ENCODE measurements around the gene SCD5.

Gene SCD5

GRCh38 chr4:82758701-82759685 lies 39.6 kb downstream of the SCD5 start:
- DNase-seq, result no peak

- DNase-seq, result no peak
Observed at GRCh38 chr4:82756061-82756460, 42.5 kb downstream of the SCD5 start.

- no peak for DNase-seq
Observed at GRCh38 chr4:82755650-82756049, 42.9 kb downstream of the SCD5 start.

- DNase-seq, result no peak
Observed at GRCh38 chr4:82754513-82755165, 44.0 kb downstream of the SCD5 start.

- DNase-seq, result no peak
Observed at GRCh38 chr4:82753725-82754410, 44.7 kb downstream of the SCD5 start.

GRCh38 chr4:82753238-82753637 lies 45.4 kb downstream of the SCD5 start:
- no peak for DNase-seq

- DNase-seq, result no peak
Observed at GRCh38 chr4:82748810-82749470, 49.7 kb downstream of the SCD5 start.

- no peak for DNase-seq
Observed at GRCh38 chr4:82747686-82748575, 50.7 kb downstream of the SCD5 start.

GRCh38 chr4:82746705-82747574 lies 51.7 kb downstream of the SCD5 start:
- DNase-seq, result no peak

GRCh38 chr4:82745173-82745842 lies 53.3 kb downstream of the SCD5 start:
- no peak for DNase-seq

GRCh38 chr4:82744284-82744968 lies 54.2 kb downstream of the SCD5 start:
- DNase-seq, result no peak

- no peak for DNase-seq
Observed at GRCh38 chr4:82741188-82741587, 57.4 kb downstream of the SCD5 start.

- peak; percentile 32 for DNase-seq
Observed at GRCh38 chr4:82739287-82740190, 59.1 kb downstream of the SCD5 start.

GRCh38 chr4:82737354-82737753 lies 61.2 kb downstream of the SCD5 start:
- DNase-seq, result no peak

- no peak for DNase-seq
Observed at GRCh38 chr4:82733636-82734035, 65.0 kb downstream of the SCD5 start.

- DNase-seq, result no peak
Observed at GRCh38 chr4:82728301-82728700, 70.3 kb downstream of the SCD5 start.

- DNase-seq, result no peak
Observed at GRCh38 chr4:82726596-82726995, 72.0 kb downstream of the SCD5 start.

- DNase-seq, result no peak
Observed at GRCh38 chr4:82721819-82722423, 76.7 kb downstream of the SCD5 start.
